Measurements from ENCODE around the gene HBS1L.
"Not testable (repeated sequence)": the region's sequence is repeated elsewhere in the genome, so short reads cannot be mapped to it uniquely, and the experiment has no call there.

Gene HBS1L

GRCh38 chr6:135075018-135075417 lies 20.4 kb upstream of the HBS1L start:
- DNase-seq (ENCODE audit: low spot score) = peak; percentile 20

GRCh38 chr6:135073756-135074393 lies 19.3 kb upstream of the HBS1L start:
- no peak for DNase-seq (ENCODE audit: low spot score)

GRCh38 chr6:135073217-135073616 lies 18.6 kb upstream of the HBS1L start:
- DNase-seq (ENCODE audit: low spot score) = no peak

- DNase-seq (ENCODE audit: low spot score) = no peak
Observed at GRCh38 chr6:135072753-135073152, 18.1 kb upstream of the HBS1L start.

- no peak for DNase-seq (ENCODE audit: low spot score)
Observed at GRCh38 chr6:135071541-135071940, 16.9 kb upstream of the HBS1L start.

- no peak for DNase-seq (ENCODE audit: low spot score)
Observed at GRCh38 chr6:135067911-135068310, 13.3 kb upstream of the HBS1L start.

- DNase-seq (ENCODE audit: low spot score) = no peak
Observed at GRCh38 chr6:135066806-135067205, 12.2 kb upstream of the HBS1L start.

GRCh38 chr6:135066397-135066796 lies 11.8 kb upstream of the HBS1L start:
- no peak for DNase-seq (ENCODE audit: low spot score)

- DNase-seq (ENCODE audit: low spot score) = no peak
Observed at GRCh38 chr6:135064586-135064985, 10.0 kb upstream of the HBS1L start.

GRCh38 chr6:135063926-135064325 lies 9.3 kb upstream of the HBS1L start:
- DNase-seq (ENCODE audit: low spot score) = no peak

GRCh38 chr6:135062735-135063134 lies 8.1 kb upstream of the HBS1L start:
- no peak for DNase-seq (ENCODE audit: low spot score)

GRCh38 chr6:135060076-135060475 lies 5.5 kb upstream of the HBS1L start:
- DNase-seq (ENCODE audit: low spot score) = no peak

GRCh38 chr6:135058299-135058698 lies 3.7 kb upstream of the HBS1L start:
- DNase-seq (ENCODE audit: low spot score) = not testable (repeated sequence)

GRCh38 chr6:135056632-135057031 lies 2.0 kb upstream of the HBS1L start:
- no peak for DNase-seq (ENCODE audit: low spot score)

- peak; percentile 11 for DNase-seq (ENCODE audit: low spot score)
Observed at GRCh38 chr6:135054226-135054568, 425 bp downstream of the HBS1L start.

GRCh38 chr6:135053406-135053805 lies 1.2 kb downstream of the HBS1L start:
- DNase-seq (ENCODE audit: low spot score) = no peak

- DNase-seq (ENCODE audit: low spot score) = no peak
Observed at GRCh38 chr6:135052939-135053338, 1.7 kb downstream of the HBS1L start.

- DNase-seq (ENCODE audit: low spot score) = no peak
Observed at GRCh38 chr6:135048915-135049314, 5.7 kb downstream of the HBS1L start.

GRCh38 chr6:135047336-135047735 lies 7.3 kb downstream of the HBS1L start:
- DNase-seq (ENCODE audit: low spot score) = no peak

GRCh38 chr6:135046912-135047311 lies 7.7 kb downstream of the HBS1L start:
- no peak for DNase-seq (ENCODE audit: low spot score)

- DNase-seq (ENCODE audit: low spot score) = no peak
Observed at GRCh38 chr6:135044639-135045038, 10.0 kb downstream of the HBS1L start.

GRCh38 chr6:135043846-135044245 lies 10.8 kb downstream of the HBS1L start:
- DNase-seq (ENCODE audit: low spot score) = no peak

GRCh38 chr6:135043364-135043763 lies 11.3 kb downstream of the HBS1L start:
- DNase-seq (ENCODE audit: low spot score) = no peak

- DNase-seq (ENCODE audit: low spot score) = no peak
Observed at GRCh38 chr6:135038335-135038734, 16.3 kb downstream of the HBS1L start.

- DNase-seq (ENCODE audit: low spot score) = no peak
Observed at GRCh38 chr6:135037541-135037940, 17.1 kb downstream of the HBS1L start.

Measured in iPS-NIHi11 (cell line).